ENCODE data around the gene NOS1. TPM values are rescaled to one million over a fixed set of nuclear protein-coding genes. Genes with fewer than 3 reads are reported as not detected.

NOS1 gene
- total RNA-seq, 1 donor from 2014 or later, result 0.07 TPM

DNA sequence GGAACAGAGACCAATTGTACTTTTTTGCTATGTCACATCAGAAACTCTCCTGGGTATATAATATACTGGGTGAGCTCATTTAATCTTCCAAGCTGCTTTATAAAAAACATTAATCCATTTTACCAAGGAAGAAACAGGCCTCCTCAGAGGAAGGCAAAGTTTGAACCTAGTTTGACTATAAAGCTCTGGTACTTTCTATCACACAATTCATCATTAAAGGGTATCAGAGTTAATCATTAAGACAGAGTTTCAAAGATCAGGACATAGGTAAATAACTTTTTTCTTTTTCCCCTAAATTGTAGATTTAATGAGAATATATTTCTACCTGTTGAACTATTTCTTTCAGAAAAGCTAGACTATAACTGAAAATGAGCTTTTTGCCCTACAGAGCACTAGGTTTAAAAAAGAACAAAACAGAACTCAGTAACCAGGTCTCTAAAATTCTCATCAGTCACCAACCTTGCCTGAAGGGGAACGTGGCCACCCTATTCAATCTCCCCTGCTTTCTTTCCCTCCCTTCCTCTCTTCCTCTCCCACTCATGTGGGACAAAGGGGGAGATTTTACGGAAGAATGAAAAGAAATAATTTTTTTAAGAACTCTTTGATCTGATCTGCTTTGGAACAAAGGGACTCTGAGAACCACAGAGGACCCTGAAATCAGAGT is 189.8 kb downstream of the NOS1 start:
- Mint-ChIP-seq H3K9me3 (no peaks in the 10 kb centered on the region), H3K4me1 (peaks cover 6% of the 10 kb centered on the region), H3K4me3 (no peak overlapping the region), H3K27ac (ENCODE audit: unreplicated experiment) (no peak overlapping the region), H3K36me3 (ENCODE audit: low read depth) (peaks cover 27% of the 10 kb centered on the region), H3K27me3 (ENCODE audit: low read depth) (no peaks in the 10 kb centered on the region)
- DNase-seq (ENCODE audit: low read depth, low spot score), result no peak
- TF ChIP-seq, protein P1, sequence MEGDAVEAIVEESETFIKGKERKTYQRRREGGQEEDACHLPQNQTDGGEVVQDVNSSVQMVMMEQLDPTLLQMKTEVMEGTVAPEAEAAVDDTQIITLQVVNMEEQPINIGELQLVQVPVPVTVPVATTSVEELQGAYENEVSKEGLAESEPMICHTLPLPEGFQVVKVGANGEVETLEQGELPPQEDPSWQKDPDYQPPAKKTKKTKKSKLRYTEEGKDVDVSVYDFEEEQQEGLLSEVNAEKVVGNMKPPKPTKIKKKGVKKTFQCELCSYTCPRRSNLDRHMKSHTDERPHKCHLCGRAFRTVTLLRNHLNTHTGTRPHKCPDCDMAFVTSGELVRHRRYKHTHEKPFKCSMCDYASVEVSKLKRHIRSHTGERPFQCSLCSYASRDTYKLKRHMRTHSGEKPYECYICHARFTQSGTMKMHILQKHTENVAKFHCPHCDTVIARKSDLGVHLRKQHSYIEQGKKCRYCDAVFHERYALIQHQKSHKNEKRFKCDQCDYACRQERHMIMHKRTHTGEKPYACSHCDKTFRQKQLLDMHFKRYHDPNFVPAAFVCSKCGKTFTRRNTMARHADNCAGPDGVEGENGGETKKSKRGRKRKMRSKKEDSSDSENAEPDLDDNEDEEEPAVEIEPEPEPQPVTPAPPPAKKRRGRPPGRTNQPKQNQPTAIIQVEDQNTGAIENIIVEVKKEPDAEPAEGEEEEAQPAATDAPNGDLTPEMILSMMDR (conservative IDR thresholded peaks at IDR 0.05), result no peak

DNA sequence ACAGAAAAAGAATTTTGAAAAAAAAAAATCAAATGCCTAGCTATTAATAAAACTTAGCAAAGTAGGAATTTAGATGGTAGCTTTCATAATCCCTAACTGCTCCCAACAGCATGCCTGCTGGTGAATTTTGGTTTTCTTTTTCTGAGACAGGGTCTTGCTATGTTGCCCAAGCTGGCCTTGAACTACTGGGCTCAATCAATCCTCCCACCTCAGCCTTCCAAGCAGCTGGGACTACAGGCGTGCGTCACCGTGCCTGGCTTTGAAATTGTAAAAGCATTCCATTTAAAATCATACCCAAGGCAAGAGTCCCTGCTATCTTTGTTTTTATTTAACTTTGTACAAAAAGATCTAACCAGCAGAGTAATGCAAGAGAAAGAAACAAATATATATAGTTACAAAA is 191.9 kb downstream of the NOS1 start:
- Mint-ChIP-seq H3K4me1 (peaks cover 6% of the 10 kb centered on the region), H3K9me3 (no peaks in the 10 kb centered on the region), H3K27ac (ENCODE audit: unreplicated experiment) (no peak overlapping the region), H3K36me3 (ENCODE audit: low read depth) (peaks cover 29% of the 10 kb centered on the region), H3K4me3 (no peak overlapping the region), H3K27me3 (ENCODE audit: low read depth) (no peaks in the 10 kb centered on the region)
- no peak for DNase-seq (ENCODE audit: low read depth, low spot score)
- TF ChIP-seq, protein P1 (conservative IDR thresholded peaks at IDR 0.05), result no peak

DNA sequence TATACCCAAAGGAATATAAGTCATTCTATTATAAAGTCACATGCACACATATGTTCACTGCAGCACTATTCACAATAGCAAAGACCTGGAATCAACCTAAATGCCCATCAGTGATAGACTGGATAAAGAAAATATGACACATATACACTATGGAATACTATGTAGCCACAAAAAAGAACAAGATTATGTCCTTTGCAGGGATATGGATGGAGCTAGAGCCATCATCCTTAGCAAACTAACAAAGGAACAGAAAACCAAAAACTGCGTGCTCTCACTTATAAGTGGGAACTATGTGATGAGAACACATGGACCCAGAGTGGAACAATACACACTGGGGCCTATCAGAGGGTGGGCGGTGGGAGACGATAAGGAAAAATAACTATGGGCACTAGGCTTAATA is 192.4 kb downstream of the NOS1 start:
- Mint-ChIP-seq H3K4me3 (no peak overlapping the region), H3K4me1 (peaks cover 6% of the 10 kb centered on the region)

DNA sequence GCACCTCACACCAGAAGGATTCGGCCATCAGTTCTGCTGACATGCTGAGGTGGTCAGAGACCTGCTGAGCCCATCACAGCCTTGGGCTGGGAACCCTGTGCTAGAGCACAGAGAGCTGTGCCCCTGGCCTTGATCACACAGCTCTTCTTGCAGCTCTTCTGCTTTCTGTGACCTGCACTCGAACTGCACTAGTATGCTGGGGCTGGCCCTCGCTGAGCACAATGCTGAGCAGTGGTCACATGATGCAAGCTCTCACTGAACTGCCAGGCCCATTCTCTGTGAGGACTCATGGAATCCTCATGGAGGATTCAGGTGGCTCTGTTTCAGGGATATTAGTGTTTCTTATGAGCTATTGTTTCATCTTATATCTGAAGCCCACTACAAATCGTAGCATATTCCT is 193.7 kb downstream of the NOS1 start:
- Mint-ChIP-seq H3K9me3 (no peaks in the 10 kb centered on the region), H3K27me3 (ENCODE audit: low read depth) (no peaks in the 10 kb centered on the region), H3K4me3 (no peak overlapping the region), H3K4me1 (peaks cover 6% of the 10 kb centered on the region), H3K36me3 (ENCODE audit: low read depth) (peaks cover 22% of the 10 kb centered on the region), H3K27ac (ENCODE audit: unreplicated experiment) (no peak overlapping the region)
- no peak for DNase-seq (ENCODE audit: low read depth, low spot score)
- TF ChIP-seq, protein P1 (conservative IDR thresholded peaks at IDR 0.05), result no peak

More for the DNA sequence above, 192.4 kb downstream of the NOS1 start:
- TF ChIP-seq, protein P1 (conservative IDR thresholded peaks at IDR 0.05), result no peak
- H3K9me3 Mint-ChIP-seq, result no peaks in the 10 kb centered on the region
- no peak for DNase-seq (ENCODE audit: low read depth, low spot score)
- H3K27ac Mint-ChIP-seq (ENCODE audit: unreplicated experiment), result no peak overlapping the region
- H3K27me3 Mint-ChIP-seq (ENCODE audit: low read depth), result no peaks in the 10 kb centered on the region
- H3K36me3 Mint-ChIP-seq (ENCODE audit: low read depth), result peaks cover 25% of the 10 kb centered on the region

DNA sequence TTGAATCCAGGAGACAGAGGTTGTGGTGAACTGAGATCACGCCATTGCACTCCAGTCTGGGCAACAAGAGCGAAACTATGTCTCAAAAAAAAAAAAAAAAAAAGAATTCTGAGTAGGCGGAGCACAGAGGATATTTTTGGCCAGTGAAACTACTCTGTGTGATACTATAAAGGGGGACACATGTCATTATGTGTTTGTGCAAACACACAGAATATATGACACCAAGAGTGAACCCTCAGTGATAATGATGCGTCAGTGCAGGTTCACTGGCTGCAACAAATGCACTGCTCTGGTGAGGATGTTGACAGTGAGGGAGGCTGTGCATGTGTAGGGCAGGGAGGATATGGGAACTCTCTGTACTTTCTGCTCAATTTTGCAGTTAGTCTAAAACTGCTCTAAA is 195.3 kb downstream of the NOS1 start:
- Mint-ChIP-seq H3K36me3 (ENCODE audit: low read depth) (peaks cover 26% of the 10 kb centered on the region), H3K9me3 (no peaks in the 10 kb centered on the region), H3K27ac (ENCODE audit: unreplicated experiment) (no peak overlapping the region), H3K4me3 (no peak overlapping the region), H3K27me3 (ENCODE audit: low read depth) (no peaks in the 10 kb centered on the region), H3K4me1 (no peaks in the 10 kb centered on the region)
- TF ChIP-seq, protein P1 (conservative IDR thresholded peaks at IDR 0.05), result no peak
- no peak for DNase-seq (ENCODE audit: low read depth, low spot score)
